ENCODE results near the gene PRPF18.

Gene PRPF18

DNA sequence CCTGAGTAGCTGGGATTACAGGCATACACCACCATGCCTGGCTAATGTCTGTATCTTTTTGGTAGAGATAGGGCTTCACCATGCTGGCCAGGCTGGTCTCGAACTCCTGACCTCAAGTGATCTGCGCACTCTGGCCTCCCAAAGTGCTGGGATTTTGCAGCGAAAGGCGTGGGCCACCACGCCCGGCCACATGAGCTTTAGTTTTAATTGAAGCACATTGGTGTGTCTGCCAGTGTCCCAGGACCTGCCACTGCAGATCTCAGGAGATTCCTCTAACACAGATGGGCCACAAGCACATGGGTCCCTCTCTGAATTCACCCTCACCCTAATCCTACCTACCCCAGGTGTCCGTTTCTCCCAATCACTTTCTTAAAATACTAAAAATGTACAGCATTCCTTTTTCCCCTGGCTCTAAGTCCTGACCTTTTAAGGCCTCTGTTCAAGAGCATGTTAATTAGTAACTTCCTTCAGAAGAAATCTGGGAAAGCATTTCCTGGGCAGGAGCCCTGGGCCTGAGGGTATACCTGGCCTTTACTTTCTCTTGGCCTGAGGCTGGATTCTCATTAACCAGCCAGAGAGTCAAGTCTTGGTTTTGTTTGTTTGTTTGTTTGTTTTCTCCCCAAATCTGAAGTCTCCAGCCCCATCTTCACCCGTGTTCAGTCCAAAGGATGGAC, 82.6 kb downstream of the PRPF18 start:
- DNase-seq (ENCODE audit: low spot score) = no peak

DNA sequence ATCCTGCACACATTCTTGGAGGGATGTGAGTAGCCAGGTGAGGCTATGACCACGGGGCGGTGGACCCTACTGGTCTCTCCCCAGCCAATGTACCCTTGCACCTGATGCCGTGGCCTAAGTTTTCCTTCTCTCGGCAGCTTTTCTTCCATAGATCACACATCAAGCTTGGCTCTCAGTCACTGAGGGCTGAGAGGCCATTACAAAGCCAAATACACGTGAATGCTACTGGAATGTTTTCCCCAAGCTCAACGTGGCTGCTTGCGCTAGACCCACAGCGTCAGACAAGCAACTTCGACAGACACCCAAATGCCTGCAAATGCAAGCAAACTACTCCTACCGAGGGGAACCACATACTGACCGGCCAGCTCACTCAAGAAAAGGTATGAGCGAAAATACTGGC, 83.1 kb downstream of the PRPF18 start:
- no peak for DNase-seq (ENCODE audit: low spot score)

DNA sequence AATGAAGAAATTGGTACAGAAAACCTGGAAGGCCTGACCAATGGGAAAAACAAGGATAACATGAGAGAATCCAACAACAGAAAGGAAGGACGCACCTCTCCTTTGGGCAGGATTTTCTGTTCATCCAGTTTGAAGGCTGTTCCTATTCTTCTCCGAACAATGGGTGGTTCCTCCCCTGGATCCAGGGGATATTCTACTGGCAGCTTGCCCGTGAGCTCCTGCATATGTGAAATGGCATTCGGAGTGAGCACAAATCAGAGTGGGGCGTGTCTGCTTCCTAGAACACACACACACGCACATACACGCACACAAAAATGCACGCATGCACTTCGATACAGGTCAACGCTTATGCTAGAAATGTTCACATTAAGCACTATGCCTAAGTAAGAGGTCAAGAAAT, 83.5 kb downstream of the PRPF18 start:
- DNase-seq (ENCODE audit: low spot score) = no peak

DNA sequence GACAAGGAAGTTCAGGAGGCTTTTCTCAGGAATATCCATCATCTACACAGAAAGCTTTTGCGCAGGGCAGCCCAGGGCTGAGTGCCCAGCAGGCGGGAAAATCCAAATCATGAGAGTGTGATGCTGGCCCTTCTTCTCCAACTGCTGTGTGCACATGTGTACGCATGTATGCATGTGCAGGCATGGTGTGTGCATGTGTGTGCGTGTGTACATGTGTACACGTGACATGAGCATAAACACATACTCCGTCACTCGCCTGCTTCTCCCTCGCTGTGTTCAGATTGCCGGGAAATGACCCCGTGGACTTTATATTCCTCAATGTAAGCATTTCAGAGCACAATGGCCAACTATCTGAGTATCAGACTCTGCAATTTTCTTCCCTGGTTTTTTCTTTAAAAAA, 85.1 kb downstream of the PRPF18 start:
- no peak for DNase-seq (ENCODE audit: low spot score)

DNA sequence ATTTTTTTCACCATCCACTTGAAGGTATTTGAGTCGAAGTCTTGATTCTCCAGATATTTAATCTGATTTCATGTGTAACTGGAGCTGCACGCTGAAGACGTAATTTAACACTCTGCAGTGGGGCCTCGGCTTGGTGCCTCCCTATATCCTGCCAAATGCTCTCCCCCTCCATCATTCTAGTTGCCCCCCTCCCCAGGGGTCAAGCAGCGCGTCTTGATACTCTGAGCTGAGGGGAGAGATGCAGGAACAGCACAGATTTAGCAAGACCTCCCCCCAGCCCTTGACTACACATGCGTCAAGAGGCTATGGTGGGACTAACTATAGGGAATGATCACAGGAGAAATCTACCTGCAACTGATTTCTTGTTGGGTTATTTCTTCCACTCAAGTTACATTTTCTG, 85.8 kb downstream of the PRPF18 start:
- no peak for DNase-seq (ENCODE audit: low spot score)

DNA sequence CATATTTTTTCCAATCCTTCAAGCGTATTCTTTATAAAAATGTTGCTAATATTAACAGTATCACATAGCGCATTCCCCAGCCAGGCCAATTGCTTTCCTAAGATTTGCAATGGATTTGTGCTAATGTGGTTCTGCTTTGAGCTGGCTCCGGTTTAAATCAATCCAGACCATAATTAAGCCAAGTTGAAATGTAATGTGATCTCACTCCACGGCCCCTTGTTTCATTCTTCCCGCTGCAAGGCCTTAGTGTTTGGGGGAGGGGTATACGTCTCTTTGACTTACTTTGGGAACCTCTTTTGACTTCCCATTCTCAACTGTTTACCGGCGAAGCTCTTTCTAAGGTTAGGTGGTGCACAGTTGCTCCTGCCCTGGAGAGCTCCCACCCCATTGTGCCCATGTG, 86.4 kb downstream of the PRPF18 start:
- no peak for DNase-seq (ENCODE audit: low spot score)

DNA sequence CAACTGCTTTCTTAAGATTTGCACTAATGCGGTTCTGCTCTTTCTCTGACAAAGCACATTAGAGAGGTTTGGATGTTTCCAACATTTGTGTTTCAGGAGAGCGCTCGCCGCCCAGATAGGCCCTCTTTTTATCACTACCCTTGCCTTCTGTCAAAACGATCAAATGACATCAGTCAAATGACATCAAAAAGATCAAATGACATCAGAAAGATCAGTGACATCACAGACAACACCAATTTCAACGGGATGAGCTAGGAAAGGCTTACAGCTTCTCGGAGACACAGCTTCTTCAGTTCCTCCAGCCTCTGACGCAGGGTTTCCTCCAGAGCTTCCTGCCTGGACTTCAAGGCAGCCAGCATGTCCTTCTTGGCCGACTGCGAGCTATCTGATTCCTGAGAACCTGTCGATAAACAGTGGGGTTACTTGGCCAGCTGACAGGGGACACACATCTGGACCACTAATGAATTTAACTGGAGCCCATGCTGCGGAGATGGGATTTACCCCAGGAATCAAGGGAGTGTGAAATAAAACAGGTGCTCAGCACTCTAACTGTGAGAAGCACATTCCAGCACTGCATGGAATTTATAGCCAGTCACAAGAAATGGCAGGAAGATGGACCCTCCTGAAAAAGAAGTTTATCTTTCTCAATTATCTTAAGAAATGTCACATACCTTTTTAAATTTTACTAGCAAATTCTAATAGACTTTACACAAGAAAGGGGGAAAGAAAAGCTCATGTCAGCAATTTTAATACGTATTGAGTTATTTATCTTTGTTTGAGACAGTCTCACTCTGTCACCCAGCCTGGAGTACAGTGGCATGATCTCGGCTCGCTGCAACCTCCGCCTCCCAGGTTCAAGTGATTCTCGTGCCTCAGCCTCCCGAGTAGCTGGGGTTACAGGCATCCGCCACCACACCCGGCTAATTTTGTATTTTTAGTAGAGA, 88.2 kb downstream of the PRPF18 start:
- no peak for DNase-seq (ENCODE audit: low spot score)

DNA sequence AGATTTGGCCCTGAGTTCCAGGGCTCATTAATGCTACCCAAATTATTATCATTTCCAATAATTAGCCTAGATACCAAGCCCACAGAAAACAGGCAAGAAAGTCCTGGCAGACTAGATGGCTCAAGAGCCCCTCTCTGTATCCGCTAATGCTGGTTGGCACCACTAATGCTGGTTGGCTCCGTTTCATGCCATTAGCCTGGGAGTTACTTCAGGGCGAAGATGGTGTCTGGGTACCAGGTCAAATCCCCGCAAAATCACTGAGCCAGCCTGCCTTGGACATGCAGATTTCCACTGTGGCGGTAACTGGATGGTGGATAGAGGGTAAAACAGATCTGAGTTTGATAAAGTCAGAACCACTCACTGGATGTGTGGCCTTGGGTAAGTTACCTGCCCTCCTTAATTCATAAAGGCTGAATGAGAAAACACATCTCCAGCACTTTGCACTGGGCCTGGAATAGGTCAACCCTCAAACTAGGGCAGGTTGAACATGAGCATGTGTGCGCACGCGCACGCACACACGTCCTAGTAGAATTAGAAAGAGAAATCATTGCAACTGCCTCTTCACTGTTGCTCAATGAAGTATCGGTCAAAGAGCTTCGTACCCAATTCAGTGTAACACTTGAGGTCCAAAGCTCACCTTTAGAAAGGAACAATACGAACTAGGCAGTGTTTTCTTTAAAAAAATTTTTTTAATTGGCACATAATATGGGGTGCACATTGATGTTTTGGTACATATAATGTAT, 91.5 kb downstream of the PRPF18 start:
- DNase-seq (ENCODE audit: low spot score) = no peak
